H1 (cell line): Measurements from ENCODE around the gene PAQR9. TPM values are rescaled to one million over a fixed set of nuclear protein-coding genes. Genes with fewer than 3 reads are reported as not detected.

Source experiments
- CTCF ChIA-PET: fragments of 300-600 bp; sonication (Branson Sonifier 250); formaldehyde crosslinking; loops from one replicate; lab custom pipeline; 2021; ENCODE audit not compliant: partially characterized antibody; lab: Charles Lee
- POLR2A ChIA-PET: fragments of 300-600 bp; sonication (Branson Sonifier 250); formaldehyde crosslinking; loops from one replicate; lab custom pipeline; 2021; ENCODE audit warnings: inconsistent platforms; ENCODE audit not compliant: partially characterized antibody; lab: Charles Lee
- DNase-seq, 2 experiments: peaks; one replicate each; pipeline versions ENCODE4 v3.0.0 to v3.0.0-alpha.2; 2010 to 2022; ENCODE audit warnings: low spot score in 2 of 2, low read depth in 1 of 2, mixed read lengths in 1 of 2
- FAIRE-seq: peaks from 2 replicates; lab custom pipeline; 2011; peaks lifted over from hg19 to GRCh38; lab: Jason Lieb, UNC
- H2AFZ ChIP-seq: 2 replicates; pipeline ENCODE4 v1.8.1; 2012; ENCODE audit warnings: low read length, inconsistent platforms
- H2AK5ac ChIP-seq: 2 replicates; pipeline ENCODE4 v1.6.1; 2013; ENCODE audit warnings: low read depth, low read length
- H2BK120ac ChIP-seq: replicated peaks from 2 replicates; pipeline ENCODE3; 2013; ENCODE audit warnings: low read depth, low read length, inconsistent platforms
- H2BK12ac ChIP-seq: 2 replicates; pipeline ENCODE4 v1.6.1; 2013; ENCODE audit warnings: low read depth, low read length
- H2BK15ac ChIP-seq: 2 replicates; pipeline ENCODE4 v1.6.1; 2013; ENCODE audit warnings: low read length
- H2BK20ac ChIP-seq: 2 replicates; pipeline ENCODE4 v1.6.1; 2013; ENCODE audit warnings: low read length
- H2BK5ac ChIP-seq: 2 replicates; pipeline ENCODE4 v1.6.1; 2013; ENCODE audit warnings: low read depth, low read length
- H3K14ac ChIP-seq: 2 replicates; pipeline ENCODE4 v1.6.1; 2013; ENCODE audit warnings: inconsistent platforms; ENCODE audit not compliant: insufficient read length
- H3K18ac ChIP-seq: 2 replicates; pipeline ENCODE4 v1.6.1; 2013; ENCODE audit warnings: low read length; ENCODE audit errors: extremely low read depth
- H3K23ac ChIP-seq: 2 replicates; pipeline ENCODE4 v1.6.1; 2013; ENCODE audit warnings: inconsistent platforms; ENCODE audit not compliant: insufficient read length
- H3K23me2 ChIP-seq: 2 replicates; pipeline ENCODE4 v1.6.1; 2013; ENCODE audit warnings: low read depth, low read length
- H3K27ac ChIP-seq: 2 replicates; pipeline ENCODE4 v1.6.1; 2011; ENCODE audit warnings: low read depth, low read length, inconsistent platforms
- H3K27me3 ChIP-seq, 4 experiments: replicated peaks in 1 of 4; 1 replicate in 1 of 4; 2 replicates in 3 of 4; pipeline versions ENCODE4 v1.6.1 to v1.8.1; 2011 to 2013; ENCODE audit warnings: low read length in 3 of 4, mild to moderate bottlenecking in 3 of 4, inconsistent platforms in 2 of 4, mixed read lengths in 2 of 4, moderate library complexity in 1 of 4; ENCODE audit not compliant: control insufficient read depth in 3 of 4, insufficient read depth in 3 of 4; ENCODE audit errors: extremely low read depth in 1 of 4
- H3K36me3 ChIP-seq, 4 experiments: 2 replicates each; pipeline versions ENCODE4 v1.6.1 to v1.8.1; 2011 to 2013; ENCODE audit warnings: mild to moderate bottlenecking in 4 of 4, low read length in 3 of 4, moderate library complexity in 2 of 4, control low read depth in 1 of 4, inconsistent platforms in 1 of 4; ENCODE audit not compliant: insufficient read depth in 4 of 4, control insufficient read depth in 2 of 4
- H3K4ac ChIP-seq: replicated peaks from 2 replicates; pipeline ENCODE3; 2013; ENCODE audit warnings: low read length, low read depth, mixed read lengths, inconsistent platforms; ENCODE audit not compliant: insufficient read length
- H3K4me1 ChIP-seq, 4 experiments: replicated peaks in 1 of 4; 1 replicate in 1 of 4; 2 replicates in 3 of 4; pipeline versions ENCODE4 v1.6.1 to v1.8.1; 2011 to 2013; ENCODE audit warnings: low read length in 3 of 4, inconsistent platforms in 2 of 4, mixed read lengths in 1 of 4; ENCODE audit not compliant: insufficient read depth in 4 of 4, control insufficient read depth in 3 of 4
- H3K4me2 ChIP-seq, 2 experiments: 2 replicates each; pipeline versions ENCODE4 v1.6.1 to v1.8.1; 2011 to 2013; ENCODE audit warnings: low read depth in 2 of 2, low read length in 2 of 2, control low read depth in 1 of 2, inconsistent platforms in 1 of 2, mild to moderate bottlenecking in 1 of 2; ENCODE audit not compliant: insufficient read depth in 1 of 2
- H3K4me3 ChIP-seq, 4 experiments: fragments of 200-600, 300-600 bp in 1 of 4; sonication (generic), shearing (Covaris generic), sonication (Bioruptor Twin) in 1 of 4; 2 replicates each; pipeline versions ENCODE4 v1.5.1 to v1.8.1; 2011 to 2016; ENCODE audit warnings: low read length in 4 of 4, low read depth in 3 of 4, control low read depth in 2 of 4, inconsistent platforms in 2 of 4, mild to moderate bottlenecking in 2 of 4, mixed read lengths in 1 of 4, moderate library complexity in 1 of 4; ENCODE audit not compliant: insufficient read depth in 2 of 4; ENCODE audit errors: extremely low read depth in 1 of 4
- H3K56ac ChIP-seq: replicated peaks from 2 replicates; pipeline ENCODE3; 2013; ENCODE audit warnings: low read depth, mild to moderate bottlenecking, mixed read lengths, low read length, inconsistent platforms; ENCODE audit not compliant: insufficient read length
- H3K79me1 ChIP-seq: 2 replicates; pipeline ENCODE4 v1.6.1; 2013; ENCODE audit warnings: low read depth, low read length, control low read depth
- H3K79me2 ChIP-seq, 2 experiments: 2 replicates each; pipeline versions ENCODE4 v1.6.1 to v1.8.1; 2012 to 2013; ENCODE audit warnings: low read length in 2 of 2, mild to moderate bottlenecking in 2 of 2, inconsistent platforms in 1 of 2; ENCODE audit not compliant: insufficient read depth in 2 of 2, control insufficient read depth in 1 of 2
- H3K9ac ChIP-seq, 4 experiments: replicated peaks in 1 of 4; 1 replicate in 1 of 4; 2 replicates in 3 of 4; pipeline versions ENCODE4 v1.6.1 to v1.8.1; 2011 to 2013; ENCODE audit warnings: low read depth in 3 of 4, low read length in 3 of 4, control low read depth in 2 of 4, mild to moderate bottlenecking in 2 of 4, moderate library complexity in 2 of 4, inconsistent platforms in 1 of 4; ENCODE audit errors: extremely low read depth in 1 of 4
- H3K9me3 ChIP-seq, 2 experiments: 2 replicates each; pipeline versions ENCODE4 v1.6.1 to v1.8.1; 2012 to 2013; ENCODE audit warnings: mild to moderate bottlenecking in 2 of 2, moderate library complexity in 2 of 2, control low read depth in 1 of 2, inconsistent platforms in 1 of 2, low read depth in 1 of 2, low read length in 1 of 2, mixed read lengths in 1 of 2; ENCODE audit not compliant: insufficient read depth in 2 of 2
- H4K20me1 ChIP-seq, 2 experiments: replicated peaks in 1 of 2; 2 replicates each; pipeline versions ENCODE3 to v1.8.1; 2011 to 2013; ENCODE audit warnings: inconsistent platforms in 2 of 2, low read length in 2 of 2, mild to moderate bottlenecking in 1 of 2; ENCODE audit not compliant: insufficient read depth in 2 of 2, control insufficient read depth in 1 of 2
- H4K5ac ChIP-seq: 2 replicates; pipeline ENCODE4 v1.6.1; 2013; ENCODE audit warnings: low read length, low read depth, mixed read lengths, inconsistent platforms; ENCODE audit not compliant: insufficient read length
- H4K8ac ChIP-seq: 2 replicates; pipeline ENCODE4 v1.8.0; 2013; ENCODE audit warnings: mild to moderate bottlenecking, moderate library complexity, low read length, inconsistent platforms; ENCODE audit not compliant: insufficient read depth; ENCODE audit errors: extremely low read depth
- H4K91ac ChIP-seq: replicated peaks from 2 replicates; pipeline ENCODE3; 2013; ENCODE audit warnings: low read length, mixed read lengths, inconsistent platforms; ENCODE audit not compliant: insufficient read length
- BRCA1 ChIP-seq: IDR thresholded peaks from 2 replicates; pipeline ENCODE4 v1.6.1; 2012; ENCODE audit warnings: low read depth, low read length, improper control_type of control experiment
- CBX5 ChIP-seq: fragments of 300-800, 300-1000 bp; sonication (generic); IDR thresholded peaks from 2 replicates; pipeline ENCODE4 v1.7.1; 2016; ENCODE audit warnings: antibody characterized with exemption, low read length, low read depth
- CHD2 ChIP-seq: IDR thresholded peaks from 2 replicates; pipeline ENCODE4 v1.6.1; 2012; ENCODE audit warnings: low read length, improper control_type of control experiment
- CTBP2 ChIP-seq: IDR thresholded peaks from 2 replicates; pipeline ENCODE4 v1.7.0; 2011; ENCODE audit warnings: borderline replicate concordance, mild to moderate bottlenecking, moderate library complexity, mixed read lengths, low read length; ENCODE audit not compliant: insufficient read depth, insufficient read length
- EP300 ChIP-seq, 2 experiments: IDR thresholded peaks; 1 replicate in 1 of 2; 2 replicates in 1 of 2; pipeline ENCODE4 v1.6.1; 2011 to 2012; ENCODE audit warnings: low read depth in 2 of 2, low read length in 2 of 2, mild to moderate bottlenecking in 2 of 2, borderline replicate concordance in 1 of 2, inconsistent platforms in 1 of 2, moderate library complexity in 1 of 2
- GABPA ChIP-seq: IDR thresholded peaks from 2 replicates; pipeline ENCODE4 v1.6.1; 2011; ENCODE audit warnings: mild to moderate bottlenecking, low read length, moderate library complexity, borderline replicate concordance; ENCODE audit not compliant: insufficient read depth
- KDM4A ChIP-seq: IDR thresholded peaks from one replicate; pipeline ENCODE4 v1.7.1; 2012; ENCODE audit warnings: low read depth, mild to moderate bottlenecking, moderate library complexity, low read length, inconsistent platforms; ENCODE audit not compliant: severe bottlenecking
- MAX ChIP-seq: IDR thresholded peaks from 2 replicates; pipeline ENCODE4 v1.6.1; 2012; ENCODE audit warnings: inconsistent platforms
- NANOG ChIP-seq: IDR thresholded peaks from 2 replicates; pipeline ENCODE4 v1.6.1; 2011; ENCODE audit warnings: low read length, low read depth, mild to moderate bottlenecking, inconsistent platforms; ENCODE audit not compliant: insufficient read depth, poor library complexity, severe bottlenecking
- POU5F1 ChIP-seq: IDR thresholded peaks from 2 replicates; pipeline ENCODE4 v1.6.1; 2011; ENCODE audit warnings: low read depth, mild to moderate bottlenecking, low read length, moderate library complexity
- SP1 ChIP-seq: IDR thresholded peaks from 2 replicates; pipeline ENCODE4 v1.6.1; 2011; ENCODE audit warnings: low read depth, low read length
- USF2 ChIP-seq: IDR thresholded peaks from 2 replicates; pipeline ENCODE4 v1.6.1; 2011; ENCODE audit warnings: low read length, improper control_type of control experiment
- WGBS, 2 experiments: shearing (Covaris generic) in 1 of 2; methylation state at CpG; one replicate each; pipeline versions ENCODE4 v1.1.6 to v1.1.7; 2013 to 2015; ENCODE audit warnings: low lambda C conversion rate in 2 of 2, mixed read lengths in 2 of 2, inconsistent platforms in 1 of 2, low coverage in 1 of 2, missing lambda C conversion rate in 1 of 2; ENCODE audit not compliant: insufficient replicate concordance in 2 of 2, insufficient coverage in 1 of 2, insufficient read length in 1 of 2; ENCODE audit errors: extremely low coverage in 1 of 2, missing lambda C conversion rate in 1 of 2; 5-methylcytosine and 5-hydroxymethylcytosine counted together
- polyA plus RNA-seq, 7 experiments: library from polyadenylated mRNA; depleted of rRNA in 3 of 7; stranded (reverse) in 5 of 7; unstranded in 2 of 7; fragments of >200 nt in 5 of 7; fragments of 200-250 nt in 2 of 7; gene quantifications; 1 replicate in 5 of 7; 2 replicates in 1 of 7; 4 replicates in 1 of 7; pipeline versions ENCODE4 v1.2.1 to v1.2.3, GENCODE V29; 2011 to 2013; ENCODE audit warnings: missing spikeins in 2 of 7, mixed read lengths in 2 of 7
- total RNA-seq: library from RNA; stranded (reverse); fragmentation: NEBNext Ultra II Directional; extraction: Animal tissue kit (Norgen Biotek cat#: 25700); gene quantifications from 2 replicates; pipeline ENCODE4 v1.2.1, GENCODE V29; 2021

Gene PAQR9
- total and polyA plus RNA-seq, 2 of the 8 experiments (the other 6 are each of a cell fraction or from before 2014, with no cell fraction given), result 2.6 to 5.2 TPM

DNA sequence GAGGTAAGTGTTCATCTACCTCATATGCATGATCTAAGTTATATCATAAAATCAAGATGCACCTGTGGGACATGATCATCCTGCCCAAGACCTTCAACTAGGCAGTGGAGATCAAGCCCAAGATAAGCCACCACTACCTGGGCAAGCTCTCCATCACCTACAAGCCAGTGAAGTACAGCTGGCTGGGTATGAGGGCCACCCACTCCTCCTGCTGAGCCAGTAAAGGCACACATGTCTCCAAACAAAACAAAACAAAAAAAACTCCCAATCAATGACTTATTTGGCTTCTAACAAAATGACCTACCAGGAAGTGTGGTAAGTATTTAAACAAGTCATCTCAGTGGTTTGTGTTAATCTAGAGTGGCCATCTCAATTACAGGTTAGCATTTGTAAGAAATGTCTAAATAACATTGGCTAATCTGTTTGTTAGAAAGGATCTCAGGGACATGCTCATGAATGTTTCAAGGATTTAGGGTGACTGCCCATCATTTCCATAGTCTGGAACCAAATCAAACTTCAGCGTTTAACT is 3.1 kb downstream of the PAQR9 start:
- no peak overlapping the region for H2BK12ac ChIP-seq
- no peak overlapping the region for H2BK15ac ChIP-seq
- 91% methylated on average over 1 of the region's 1 CpG; no CpG with 5 or more reads in 1 of the 2 experiments for WGBS, 2 experiments
- H3K23me2 ChIP-seq, result peaks cover 10% of the 10 kb centered on the region
- H4K8ac ChIP-seq, result no peak overlapping the region
- H2AK5ac ChIP-seq, result no peak overlapping the region
- H3K56ac ChIP-seq, result no peak overlapping the region
- no peak overlapping the region for H3K4ac ChIP-seq
- peaks cover 0 to 10% (median 6%) of the 10 kb centered on the region in 4 experiments; a peak in 5 of 7 replicates for H3K4me1 ChIP-seq
- H3K9ac ChIP-seq, result no peak overlapping the region
- H3K14ac ChIP-seq, result no peak overlapping the region
- H3K9me3 ChIP-seq, result peaks cover 0 to 7% of the 10 kb centered on the region in 2 experiments; a peak in 1 of 4 replicates
- H3K79me2 ChIP-seq, result no peaks in the 10 kb centered on the region
- CTCF ChIA-PET, result no interaction called here
- no peaks in the 10 kb centered on the region for H3K79me1 ChIP-seq
- H3K23ac ChIP-seq, result no peak overlapping the region
- H3K18ac ChIP-seq, result no peak overlapping the region
- no peak overlapping the region for H3K4me3 ChIP-seq
- no peak overlapping the region for H3K27ac ChIP-seq
- no peak overlapping the region for H4K5ac ChIP-seq
- FAIRE-seq (no peak), DNase-seq (no peak)
- H4K20me1 ChIP-seq, result no peaks in the 10 kb centered on the region
- no peaks in the 10 kb centered on the region for H3K36me3 ChIP-seq
- H2AFZ ChIP-seq, result no peak overlapping the region
- no peak overlapping the region for H2BK120ac ChIP-seq
- peaks cover 5 to 29% (median 23%) of the 10 kb centered on the region in 4 experiments for H3K27me3 ChIP-seq
- POLR2A ChIA-PET, result interaction anchor here (1.4 to 4.2 kb wide), 2 partner anchors 41 to 382 kb away, joined by 3 to 25 read pairs; partner anchors contain the start of genes ATR and U2SURP
- no peak overlapping the region for H2BK20ac ChIP-seq
- H4K91ac ChIP-seq, result no peak overlapping the region
- H3K4me2 ChIP-seq, result no peak overlapping the region
- H2BK5ac ChIP-seq, result no peak overlapping the region
- TF ChIP-seq MAX (no peak), CTBP2 (no peak), USF2 (no peak), NANOG (no peak), POU5F1 (no peak), KDM4A (no peak), BRCA1 (no peak), EP300 (IDR thresholded peaks at IDR 0.05; ENCODE audit: borderline replicate concordance in 1 of 2, low read depth in 2 of 2, low read length in 2 of 2) (no peak), CBX5 (no peak), GABPA (no peak), CHD2 (no peak), SP1 (no peak)
